Breast epithelium (tissue), 4 donors: Measurements from ENCODE around the gene PKNOX2. TPM values are rescaled to one million over a fixed set of nuclear protein-coding genes. Genes with fewer than 3 reads are reported as not detected.

Experiments used
- DNase-seq, 2 donors: peaks; one replicate each; pipeline ENCODE4 v3.0.0-alpha.2; 2019; ENCODE audit warnings: low spot score in 2 of 2
- H3K27ac ChIP-seq, 2 donors: fragments of 200-600 bp; sonication (generic) in 1 of 2; one replicate each; pipeline ENCODE4 v1.5.1; 2016 to 2019; ENCODE audit warnings: mild to moderate bottlenecking in 1 of 2
- H3K27me3 ChIP-seq, 2 donors: fragments of 200-600 bp; sonication (generic) in 1 of 2; one replicate each; pipeline versions ENCODE4 v1.5.1 to v1.6.0; 2017 to 2019; ENCODE audit warnings: control low read depth in 1 of 2, mild to moderate bottlenecking in 1 of 2
- H3K36me3 ChIP-seq: fragments of 200-600 bp; one replicate; pipeline ENCODE4 v1.5.1; 2019
- H3K4me1 ChIP-seq, 2 donors: fragments of 200-600 bp; sonication (generic); one replicate each; pipeline ENCODE4 v1.5.1; 2016 to 2019; ENCODE audit warnings: control low read depth in 1 of 2
- H3K4me3 ChIP-seq, 3 donors: fragments of 200-600 bp; sonication (generic); 1 replicate in 2 of 3; 2 replicates in 1 of 3; pipeline ENCODE4 v1.5.1; 2016 to 2019; ENCODE audit warnings: mild to moderate bottlenecking in 3 of 3, moderate library complexity in 2 of 3
- H3K9me3 ChIP-seq, 2 donors: fragments of 200-600 bp; sonication (generic) in 1 of 2; one replicate each; pipeline ENCODE4 v1.5.1; 2016 to 2019; ENCODE audit warnings: control low read depth in 1 of 2
- POLR2A ChIP-seq: fragments of 450-650 bp; IDR thresholded peaks from one replicate; pipeline ENCODE4 v1.6.1; 2016; ENCODE audit warnings: antibody characterized with exemption, mild to moderate bottlenecking, moderate library complexity
- POLR2AphosphoS5 ChIP-seq, 3 donors: sonication (generic); formaldehyde crosslinking; IDR thresholded peaks; one replicate each; pipeline ENCODE4 v1.6.1; 2017; ENCODE audit warnings: antibody characterized with exemption in 3 of 3
- intact Hi-C: fragments of 100-400 bp; cut with DNase I; formaldehyde crosslinking; loops from one replicate; pipeline ENCODE4 v1.15.1; 2023; ENCODE audit warnings: low total_unique reads
- total RNA-seq, 3 donors: library from RNA; depleted of rRNA; stranded (reverse); fragments of >200 nt; gene quantifications; one replicate each; pipeline ENCODE4 v1.1.0, GENCODE V29; 2016
- TF ChIP-seq, protein P1 (sequence below), 3 donors: fragments of 450-650 bp; IDR thresholded peaks; one replicate each; pipeline ENCODE4 v1.5.1; 2016 to 2017; ENCODE audit warnings: antibody characterized with exemption in 3 of 3, mild to moderate bottlenecking in 3 of 3, moderate library complexity in 3 of 3

The PKNOX2 gene
- total RNA-seq, 3 donors from 2014 or later: 0.32 to 1.0 (median 0.66) TPM

- no peaks in the 10 kb centered on the region for H3K4me1 ChIP-seq
- TF ChIP-seq POLR2AphosphoS5 (IDR thresholded peaks at IDR 0.05) (no peak), POLR2A (no peak)
- TF ChIP-seq, protein P1, sequence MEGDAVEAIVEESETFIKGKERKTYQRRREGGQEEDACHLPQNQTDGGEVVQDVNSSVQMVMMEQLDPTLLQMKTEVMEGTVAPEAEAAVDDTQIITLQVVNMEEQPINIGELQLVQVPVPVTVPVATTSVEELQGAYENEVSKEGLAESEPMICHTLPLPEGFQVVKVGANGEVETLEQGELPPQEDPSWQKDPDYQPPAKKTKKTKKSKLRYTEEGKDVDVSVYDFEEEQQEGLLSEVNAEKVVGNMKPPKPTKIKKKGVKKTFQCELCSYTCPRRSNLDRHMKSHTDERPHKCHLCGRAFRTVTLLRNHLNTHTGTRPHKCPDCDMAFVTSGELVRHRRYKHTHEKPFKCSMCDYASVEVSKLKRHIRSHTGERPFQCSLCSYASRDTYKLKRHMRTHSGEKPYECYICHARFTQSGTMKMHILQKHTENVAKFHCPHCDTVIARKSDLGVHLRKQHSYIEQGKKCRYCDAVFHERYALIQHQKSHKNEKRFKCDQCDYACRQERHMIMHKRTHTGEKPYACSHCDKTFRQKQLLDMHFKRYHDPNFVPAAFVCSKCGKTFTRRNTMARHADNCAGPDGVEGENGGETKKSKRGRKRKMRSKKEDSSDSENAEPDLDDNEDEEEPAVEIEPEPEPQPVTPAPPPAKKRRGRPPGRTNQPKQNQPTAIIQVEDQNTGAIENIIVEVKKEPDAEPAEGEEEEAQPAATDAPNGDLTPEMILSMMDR (IDR thresholded peaks at IDR 0.05): no peak
- no peak overlapping the region for H3K4me3 ChIP-seq
- no peaks in the 10 kb centered on the region for H3K36me3 ChIP-seq
- H3K9me3 ChIP-seq: no peaks in the 10 kb centered on the region
- intact Hi-C loops: loop anchor here (5.0 kb wide), 1 partner anchor 588 kb away; no protein-coding TSS in a partner anchor
- no peak overlapping the region for H3K27ac ChIP-seq
- no peak for DNase-seq
- H3K27me3 ChIP-seq: peaks cover 0 to 10% of the 10 kb centered on the region in 2 donors
Observed at GRCh38 chr11:125228993-125229392, 64.4 kb downstream of the PKNOX2 start.

GRCh38 chr11:125229916-125230315 is 65.4 kb downstream of the PKNOX2 start:
- peaks cover 0 to 12% of the 10 kb centered on the region in 2 donors for H3K27me3 ChIP-seq
- no peaks in the 10 kb centered on the region for H3K4me1 ChIP-seq
- no peak overlapping the region for H3K27ac ChIP-seq
- no peaks in the 10 kb centered on the region for H3K9me3 ChIP-seq
- no peak overlapping the region for H3K4me3 ChIP-seq
- no peaks in the 10 kb centered on the region for H3K36me3 ChIP-seq
- TF ChIP-seq POLR2AphosphoS5 (IDR thresholded peaks at IDR 0.05) (no peak), POLR2A (no peak)
- TF ChIP-seq, protein P1 (IDR thresholded peaks at IDR 0.05): no peak
- DNase-seq: no peak
- intact Hi-C loops: loop anchor here (5.0 kb wide), 1 partner anchor 587 kb away; no protein-coding TSS in a partner anchor

DNA sequence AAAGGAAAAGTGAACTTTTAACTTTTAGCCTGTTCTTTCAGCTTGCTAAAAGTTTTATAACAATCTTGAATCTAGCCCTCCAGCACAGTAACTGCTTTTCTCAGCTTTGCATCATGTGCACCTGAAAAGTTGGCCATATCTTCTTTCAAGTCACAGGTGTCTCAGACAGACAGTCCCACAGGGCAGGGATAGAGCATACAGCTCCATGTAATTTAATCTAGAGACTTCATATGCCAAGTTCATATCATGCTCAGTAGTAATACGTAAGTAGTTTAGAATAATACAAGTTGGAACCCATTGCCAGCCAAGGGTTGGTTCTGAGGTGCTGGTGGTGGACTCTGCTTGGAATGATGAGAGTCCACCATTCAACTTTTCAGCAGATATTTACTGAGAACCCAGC is 68.6 kb downstream of the PKNOX2 start:
- no peaks in the 10 kb centered on the region for H3K36me3 ChIP-seq
- H3K9me3 ChIP-seq: no peaks in the 10 kb centered on the region
- no peak for DNase-seq
- intact Hi-C loops: no loop called here
- no peak overlapping the region for H3K27ac ChIP-seq
- H3K4me1 ChIP-seq: no peaks in the 10 kb centered on the region
- H3K27me3 ChIP-seq: peaks cover 0 to 12% of the 10 kb centered on the region in 2 donors
- TF ChIP-seq, protein P1 (IDR thresholded peaks at IDR 0.05): no peak
- no peak for TF ChIP-seq POLR2A
- no peak for TF ChIP-seq POLR2AphosphoS5 (IDR thresholded peaks at IDR 0.05)
- no peak overlapping the region for H3K4me3 ChIP-seq

DNA sequence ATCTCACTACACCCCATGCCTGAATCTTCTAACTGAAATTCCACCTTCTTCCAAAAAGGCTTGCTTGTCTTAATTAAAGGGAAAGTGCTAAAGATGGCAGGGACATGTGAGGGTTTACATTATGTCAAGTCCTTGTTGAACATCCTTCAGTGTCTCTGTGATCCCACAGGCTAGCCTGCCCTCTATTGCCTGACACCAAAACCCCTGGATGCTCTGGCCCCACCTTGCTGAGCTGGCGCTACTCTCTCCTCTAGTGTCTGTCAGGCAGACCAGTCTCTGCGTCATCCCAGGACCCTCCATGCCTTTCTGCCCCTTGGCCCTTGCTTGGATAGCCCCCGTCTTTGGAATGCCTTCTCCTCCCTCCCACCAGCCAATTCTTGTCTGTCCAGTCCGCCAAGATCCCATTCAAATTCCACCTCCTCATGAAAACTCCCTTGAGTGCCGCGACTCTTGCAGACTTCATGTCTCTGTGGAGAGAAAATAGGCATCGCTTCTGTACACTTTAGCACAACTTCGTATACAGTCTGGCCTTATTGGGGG is 69.3 kb downstream of the PKNOX2 start:
- intact Hi-C loops: no loop called here
- no peaks in the 10 kb centered on the region for H3K36me3 ChIP-seq
- no peaks in the 10 kb centered on the region for H3K4me1 ChIP-seq
- DNase-seq: no peak
- TF ChIP-seq, protein P1 (IDR thresholded peaks at IDR 0.05): no peak
- no peak for TF ChIP-seq POLR2AphosphoS5 (IDR thresholded peaks at IDR 0.05)
- no peaks in the 10 kb centered on the region for H3K9me3 ChIP-seq
- H3K4me3 ChIP-seq: no peak overlapping the region
- H3K27me3 ChIP-seq: peaks cover 0 to 11% of the 10 kb centered on the region in 2 donors
- no peak overlapping the region for H3K27ac ChIP-seq

DNA sequence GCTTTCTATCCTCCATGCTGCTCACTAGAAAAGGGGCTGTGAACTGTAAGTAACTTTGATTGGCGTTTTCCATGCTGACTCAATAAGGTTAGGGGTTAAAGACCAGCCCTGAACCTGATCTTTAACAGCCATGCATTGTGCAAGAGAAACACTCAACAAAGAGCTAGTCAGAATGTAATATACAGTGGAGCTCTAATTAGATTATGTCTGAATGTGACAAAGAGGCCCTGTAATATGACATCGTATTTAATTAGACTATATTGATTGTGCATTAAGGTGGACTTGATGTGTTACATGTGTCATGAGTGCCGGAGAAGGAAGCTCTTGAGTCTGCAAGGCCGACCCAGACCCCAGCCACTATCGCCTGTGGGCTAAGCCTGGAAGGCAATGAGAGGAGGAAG is 70.5 kb downstream of the PKNOX2 start:
- Histone ChIP-seq H3K4me3 (no peak overlapping the region), H3K4me1 (no peaks in the 10 kb centered on the region), H3K27me3 (peaks cover 0 to 11% of the 10 kb centered on the region in 2 donors), H3K36me3 (no peaks in the 10 kb centered on the region), H3K9me3 (no peaks in the 10 kb centered on the region), H3K27ac (no peak overlapping the region)
- no peak for DNase-seq
- TF ChIP-seq, protein P1 (IDR thresholded peaks at IDR 0.05): no peak
- TF ChIP-seq POLR2AphosphoS5 (IDR thresholded peaks at IDR 0.05) (no peak), POLR2A (no peak)
- intact Hi-C loops: no loop called here
